GM13976 (cell line): ENCODE measurements around the gene GPT2.
A peak's percentile ranks its signal among the peaks of the same experiment; 100 is the strongest.

Experiments used
- DNase-seq: peaks from one replicate; pipeline ENCODE4 v3.0.0; 2012; ENCODE audit warnings: low spot score
- in situ Hi-C: fragments of 300-500 bp; cut with MboI; formaldehyde crosslinking; loops from one replicate; pipeline ENCODE4 v1.12.0; 2022; ENCODE audit warnings: low sequenced_read_pairs, mixed read lengths, inconsistent platforms; ENCODE audit not compliant: unreplicated experiment
- TF ChIP-seq, protein P1 (sequence below): IDR thresholded peaks from 2 replicates; pipeline ENCODE4 v1.5.1; 2012; ENCODE audit warnings: borderline replicate concordance, mild to moderate bottlenecking; ENCODE audit not compliant: insufficient read depth; ENCODE audit errors: extremely low read depth, missing control alignments, control extremely low read depth

The GPT2 gene

GRCh38 chr16:46844771-46845170 lies 39.4 kb upstream of the GPT2 start:
- TF ChIP-seq, protein P1, sequence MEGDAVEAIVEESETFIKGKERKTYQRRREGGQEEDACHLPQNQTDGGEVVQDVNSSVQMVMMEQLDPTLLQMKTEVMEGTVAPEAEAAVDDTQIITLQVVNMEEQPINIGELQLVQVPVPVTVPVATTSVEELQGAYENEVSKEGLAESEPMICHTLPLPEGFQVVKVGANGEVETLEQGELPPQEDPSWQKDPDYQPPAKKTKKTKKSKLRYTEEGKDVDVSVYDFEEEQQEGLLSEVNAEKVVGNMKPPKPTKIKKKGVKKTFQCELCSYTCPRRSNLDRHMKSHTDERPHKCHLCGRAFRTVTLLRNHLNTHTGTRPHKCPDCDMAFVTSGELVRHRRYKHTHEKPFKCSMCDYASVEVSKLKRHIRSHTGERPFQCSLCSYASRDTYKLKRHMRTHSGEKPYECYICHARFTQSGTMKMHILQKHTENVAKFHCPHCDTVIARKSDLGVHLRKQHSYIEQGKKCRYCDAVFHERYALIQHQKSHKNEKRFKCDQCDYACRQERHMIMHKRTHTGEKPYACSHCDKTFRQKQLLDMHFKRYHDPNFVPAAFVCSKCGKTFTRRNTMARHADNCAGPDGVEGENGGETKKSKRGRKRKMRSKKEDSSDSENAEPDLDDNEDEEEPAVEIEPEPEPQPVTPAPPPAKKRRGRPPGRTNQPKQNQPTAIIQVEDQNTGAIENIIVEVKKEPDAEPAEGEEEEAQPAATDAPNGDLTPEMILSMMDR, result no peak
- in situ Hi-C loops, result loop anchor here (5.0 kb wide), 1 partner anchor 73 kb away; no protein-coding TSS in a partner anchor
- DNase-seq, result no peak

DNA sequence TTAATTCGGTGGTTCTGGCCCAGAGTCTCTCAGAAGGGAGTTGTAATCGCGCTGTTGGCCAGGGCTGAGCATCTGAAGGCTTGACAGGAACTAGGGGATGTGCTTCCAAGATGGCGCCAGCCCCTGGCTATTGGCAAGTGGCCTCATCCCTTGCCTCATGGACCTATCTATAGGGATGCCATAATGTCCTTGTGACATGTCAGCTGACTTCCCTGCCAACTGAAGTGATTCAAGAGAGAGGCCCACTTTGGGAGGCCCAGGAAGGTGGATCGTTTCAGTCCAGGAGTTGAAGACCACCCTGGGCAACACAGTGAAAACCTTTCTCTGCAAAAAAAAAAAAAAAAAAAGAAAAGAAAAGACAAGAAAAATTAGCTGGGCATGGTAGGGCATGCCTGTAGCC lies 38.2 kb upstream of the GPT2 start:
- DNase-seq, result no peak
- TF ChIP-seq, protein P1, result no peak
- in situ Hi-C loops, result loop anchor here (5.0 kb wide), 1 partner anchor 71 kb away; no protein-coding TSS in a partner anchor

- TF ChIP-seq, protein P1, result no peak
- no peak for DNase-seq
- in situ Hi-C loops, result loop anchor here (5.0 kb wide), 1 partner anchor 68 kb away; no protein-coding TSS in a partner anchor
Measured at GRCh38 chr16:46848768-46849764, 35.1 kb upstream of the GPT2 start.

DNA sequence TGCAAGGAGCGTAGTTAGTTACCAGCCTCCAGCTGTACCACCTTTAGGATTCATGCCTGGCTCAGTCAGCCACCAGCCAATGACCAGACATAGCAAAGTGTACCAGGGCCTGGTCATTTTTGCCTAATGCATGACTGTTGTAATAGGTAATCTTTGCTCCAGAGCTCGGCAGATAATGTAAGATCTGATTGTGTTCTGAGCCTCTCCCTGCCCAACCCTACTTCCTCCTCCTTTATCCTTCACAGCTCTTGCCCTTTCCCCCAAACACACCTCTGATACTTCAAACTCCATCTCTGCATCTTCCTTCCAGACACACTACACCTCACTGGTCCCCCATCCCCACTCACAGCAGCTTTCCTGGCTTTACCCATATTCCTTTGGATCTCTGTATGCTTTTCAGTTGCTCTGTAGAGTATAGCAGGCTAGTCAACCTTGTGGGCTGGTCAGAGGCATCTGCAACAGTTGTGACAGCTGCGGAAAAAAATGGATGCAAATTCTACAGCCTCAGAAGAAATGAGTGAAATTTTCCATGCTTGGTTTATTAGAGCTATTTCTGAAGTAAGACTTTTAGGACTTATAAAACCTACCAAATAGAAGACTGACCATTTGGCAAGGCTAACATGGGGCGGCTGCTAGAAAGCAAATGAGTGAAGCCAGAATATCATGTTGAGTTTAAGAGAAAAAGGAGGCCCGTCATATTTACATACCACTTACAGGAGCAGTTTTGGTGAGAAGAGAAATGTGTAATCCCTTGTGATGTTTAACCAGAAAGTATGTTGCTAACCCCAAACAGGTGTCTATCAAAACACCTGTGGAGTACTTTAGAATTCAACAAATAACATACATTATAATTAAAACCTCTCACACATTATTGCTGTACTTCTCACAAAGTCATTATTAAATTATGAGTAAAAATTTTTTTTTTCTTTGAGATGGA lies 33.3 kb upstream of the GPT2 start:
- TF ChIP-seq, protein P1, result no peak
- DNase-seq, result peak; percentile 36
- in situ Hi-C loops, result no loop called here

DNA sequence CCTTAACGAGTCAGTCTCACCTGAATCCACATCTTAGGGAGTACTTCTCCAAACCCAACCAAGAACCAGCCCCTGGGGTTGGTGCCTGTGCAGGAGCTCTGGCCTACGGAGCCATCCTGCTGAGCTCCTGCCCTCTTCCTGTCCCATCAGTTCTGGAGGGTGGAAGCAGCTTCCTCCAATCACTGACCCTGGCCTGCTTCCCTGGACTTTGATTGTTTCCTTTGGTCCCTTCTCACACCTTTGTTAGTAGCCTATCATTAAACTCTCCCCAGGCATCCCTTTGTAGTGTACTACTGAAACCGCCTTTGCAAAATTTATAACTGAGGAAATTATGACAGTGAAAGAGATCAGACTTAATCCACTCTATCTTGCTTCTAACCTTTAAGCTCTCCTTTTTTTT lies 32.0 kb upstream of the GPT2 start:
- DNase-seq, result no peak
- in situ Hi-C loops, result no loop called here
- TF ChIP-seq, protein P1, result no peak
